Activated CD8-positive, alpha-beta T cell treated with anti-CD3 and anti-CD28 coated beads, Interleukin-2, amount 10 ng/mL, durations not matched to agents 7 days and 5 days (primary cell): ENCODE measurements around the gene CDK17. TPM values are rescaled to one million over a fixed set of nuclear protein-coding genes. Genes with fewer than 3 reads are reported as not detected.
"Not testable (repeated sequence)": the region's sequence is repeated elsewhere in the genome, so short reads cannot be mapped to it uniquely, and the experiment has no call there.

Experiments
- ATAC-seq: fragments of 150-1000 bp; cut with Tn5 transposase; one replicate; pipeline ENCODE4 v1.10.0; 2021; ENCODE audit warnings: moderate library complexity
- CTCF ChIA-PET: fragments of 350-600 bp; sonication (Branson Sonifier 250); formaldehyde crosslinking; loops from one replicate; lab custom pipeline; 2021; ENCODE audit warnings: antibody characterized with exemption; lab: Charles Lee
- POLR2A ChIA-PET: fragments of 350-600 bp; sonication (Branson Sonifier 250); formaldehyde crosslinking; loops from one replicate; lab custom pipeline; 2021; ENCODE audit warnings: antibody characterized with exemption; lab: Charles Lee
- DNase-seq: peaks from one replicate; pipeline ENCODE4 v3.0.0-alpha.2; 2020
- H3K27ac Mint-ChIP-seq: one replicate; pipeline ENCODE4 v1.8.0; 2021; ENCODE audit warnings: mild to moderate bottlenecking, mixed read lengths
- H3K27me3 Mint-ChIP-seq: one replicate; pipeline ENCODE4 v1.8.0; 2021; ENCODE audit warnings: low read depth, mixed read lengths
- H3K36me3 Mint-ChIP-seq: one replicate; pipeline ENCODE4 v1.8.0; 2021; ENCODE audit warnings: low read depth, mixed read lengths
- H3K4me1 Mint-ChIP-seq: one replicate; pipeline ENCODE4 v1.8.0; 2021; ENCODE audit warnings: low read depth, mixed read lengths
- H3K4me3 Mint-ChIP-seq: one replicate; pipeline ENCODE4 v1.8.0; 2021; ENCODE audit warnings: mild to moderate bottlenecking, mixed read lengths
- H3K9me3 Mint-ChIP-seq: one replicate; pipeline ENCODE4 v1.8.0; 2022; ENCODE audit warnings: mixed read lengths; ENCODE audit not compliant: insufficient read depth
- total RNA-seq, 2 experiments: library from RNA; stranded (reverse); gene quantifications; one replicate each; pipeline ENCODE4 v1.2.3, GENCODE V29; 2021

Gene CDK17
- total RNA-seq, 2 experiments from 2014 or later: 38.2 to 39.5 TPM

DNA sequence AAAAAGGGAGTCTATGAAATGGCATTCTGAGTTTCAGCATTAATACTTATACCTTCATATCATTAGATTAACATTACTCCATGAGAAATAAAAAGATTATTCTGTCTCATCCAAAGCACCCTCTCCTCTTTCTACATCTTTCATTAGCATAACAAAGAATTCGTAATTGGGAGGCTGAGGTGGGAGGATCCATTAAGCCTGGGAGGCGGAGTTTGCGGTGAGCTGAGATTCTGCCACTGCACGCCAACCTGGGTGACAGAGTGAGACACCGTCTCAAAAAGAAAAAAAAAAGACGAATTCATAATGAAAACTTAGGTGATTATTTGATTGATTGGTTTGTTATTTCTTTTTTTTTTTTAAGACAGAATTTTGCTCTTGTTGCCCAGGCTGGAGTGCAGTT, 1.8 kb upstream of the CDK17 start:
- ATAC-seq (no peak), DNase-seq (no peak)
- Mint-ChIP-seq H3K27ac (no peak overlapping the region), H3K4me3 (peak overlapping the region; percentile 86), H3K9me3 (no peaks in the 10 kb centered on the region), H3K27me3 (no peaks in the 10 kb centered on the region), H3K36me3 (peaks cover 2% of the 10 kb centered on the region), H3K4me1 (peaks cover 34% of the 10 kb centered on the region)
- CTCF ChIA-PET: interaction anchor here (0.8 to 7.8 kb wide), 17 partner anchors 10 to 330 kb away, joined by 3 to 85 read pairs (median 7); partner anchors contain the start of gene CFAP54
- POLR2A ChIA-PET: interaction anchor here (1.4 kb wide), 1 partner anchor 34 kb away, joined by 3 read pairs; no protein-coding TSS in a partner anchor

DNA sequence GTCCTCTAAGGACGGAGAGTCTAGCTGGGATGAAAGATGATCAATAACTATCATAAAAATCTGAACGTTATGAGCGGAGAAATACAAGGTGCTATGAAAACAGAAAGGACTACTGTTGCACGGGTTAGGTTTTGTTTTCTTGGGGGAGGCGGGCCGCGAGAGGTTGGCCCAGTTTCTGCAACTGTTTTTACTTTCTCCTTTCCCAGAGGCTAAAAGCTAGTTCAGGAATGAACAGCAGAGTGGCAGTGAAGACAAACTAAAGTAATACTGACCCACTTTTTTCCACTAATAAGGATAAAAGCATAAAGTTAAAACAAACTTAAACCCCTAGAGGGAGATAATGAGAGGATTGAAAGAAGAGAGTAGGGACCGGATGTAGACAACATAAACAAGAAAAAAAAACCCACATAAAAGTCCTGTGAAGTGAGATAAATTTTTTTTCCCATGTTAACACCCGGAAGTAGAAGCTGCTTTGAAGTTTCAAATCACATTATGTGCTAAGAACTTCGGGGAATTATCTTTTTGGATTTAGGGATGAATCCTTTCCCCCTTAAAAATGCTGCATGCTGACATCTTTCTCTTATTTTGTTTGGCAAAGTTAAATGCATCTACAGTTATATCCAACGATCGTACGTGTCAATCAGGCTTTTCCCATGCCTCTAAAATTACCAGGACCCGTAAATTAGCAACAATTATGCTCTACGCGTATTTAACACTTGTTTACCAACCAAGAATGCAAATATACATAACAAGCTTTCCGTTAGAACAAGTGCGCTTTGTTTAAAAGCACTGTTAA, 1.0 kb upstream of the CDK17 start:
- Mint-ChIP-seq H3K4me3 (peak overlapping the region; percentile 86), H3K27ac (peak overlapping the region; percentile 96), H3K27me3 (no peaks in the 10 kb centered on the region), H3K36me3 (peaks cover 2% of the 10 kb centered on the region), H3K9me3 (no peaks in the 10 kb centered on the region), H3K4me1 (peaks cover 41% of the 10 kb centered on the region)
- DNase-seq: peak; percentile 59
- POLR2A ChIA-PET: interaction anchor here (0.6 to 3.6 kb wide), 30 partner anchors 10 to 459 kb away, joined by 3 to 50 read pairs (median 8); partner anchors contain the start of genes AMDHD1, CCDC38 and CFAP54
- peak; percentile 18 for ATAC-seq
- CTCF ChIA-PET: interaction anchor here (0.7 to 7.8 kb wide), 49 partner anchors 10 to 458 kb away, joined by 3 to 85 read pairs (median 5); partner anchors contain the start of genes AMDHD1, CCDC38 and CFAP54

DNA sequence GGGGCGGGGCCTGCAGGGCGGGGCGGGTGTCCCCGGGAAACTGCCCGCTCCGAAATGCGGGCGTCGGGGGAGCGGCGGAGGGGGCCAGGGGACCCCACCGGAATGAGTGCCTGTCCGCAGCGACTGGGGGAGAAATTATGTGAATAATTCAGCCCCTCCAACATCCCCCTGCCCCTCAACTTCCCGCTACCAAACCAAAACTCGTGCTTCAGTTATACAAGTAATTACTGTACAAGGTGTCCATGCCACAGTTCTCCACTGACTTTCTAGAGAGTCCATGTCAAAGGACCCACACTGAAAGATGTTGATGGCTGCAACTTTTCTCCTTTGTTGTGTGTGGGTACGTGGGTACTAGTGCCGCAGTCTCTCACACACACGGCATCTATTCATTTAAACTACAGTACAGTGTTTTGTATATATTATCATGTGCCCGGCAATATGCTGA, 414 bp upstream of the CDK17 start:
- POLR2A ChIA-PET: interaction anchor here (0.7 to 3.6 kb wide), 47 partner anchors 9 to 458 kb away, joined by 3 to 50 read pairs (median 6); partner anchors contain the start of genes AMDHD1, CCDC38 and CFAP54
- DNase-seq (no peak), ATAC-seq (peak; percentile 25)
- CTCF ChIA-PET: interaction anchor here (0.8 to 7.8 kb wide), 49 partner anchors 11 to 458 kb away, joined by 3 to 85 read pairs (median 5); partner anchors contain the start of genes AMDHD1, CCDC38, CFAP54 and LTA4H
- H3K9me3 Mint-ChIP-seq: no peaks in the 10 kb centered on the region
- H3K36me3 Mint-ChIP-seq: peaks cover 2% of the 10 kb centered on the region
- peaks cover 48% of the 10 kb centered on the region for H3K4me1 Mint-ChIP-seq
- H3K4me3 Mint-ChIP-seq: peak overlapping the region; percentile 86
- H3K27ac Mint-ChIP-seq: peak overlapping the region; percentile 96
- H3K27me3 Mint-ChIP-seq: no peaks in the 10 kb centered on the region

DNA sequence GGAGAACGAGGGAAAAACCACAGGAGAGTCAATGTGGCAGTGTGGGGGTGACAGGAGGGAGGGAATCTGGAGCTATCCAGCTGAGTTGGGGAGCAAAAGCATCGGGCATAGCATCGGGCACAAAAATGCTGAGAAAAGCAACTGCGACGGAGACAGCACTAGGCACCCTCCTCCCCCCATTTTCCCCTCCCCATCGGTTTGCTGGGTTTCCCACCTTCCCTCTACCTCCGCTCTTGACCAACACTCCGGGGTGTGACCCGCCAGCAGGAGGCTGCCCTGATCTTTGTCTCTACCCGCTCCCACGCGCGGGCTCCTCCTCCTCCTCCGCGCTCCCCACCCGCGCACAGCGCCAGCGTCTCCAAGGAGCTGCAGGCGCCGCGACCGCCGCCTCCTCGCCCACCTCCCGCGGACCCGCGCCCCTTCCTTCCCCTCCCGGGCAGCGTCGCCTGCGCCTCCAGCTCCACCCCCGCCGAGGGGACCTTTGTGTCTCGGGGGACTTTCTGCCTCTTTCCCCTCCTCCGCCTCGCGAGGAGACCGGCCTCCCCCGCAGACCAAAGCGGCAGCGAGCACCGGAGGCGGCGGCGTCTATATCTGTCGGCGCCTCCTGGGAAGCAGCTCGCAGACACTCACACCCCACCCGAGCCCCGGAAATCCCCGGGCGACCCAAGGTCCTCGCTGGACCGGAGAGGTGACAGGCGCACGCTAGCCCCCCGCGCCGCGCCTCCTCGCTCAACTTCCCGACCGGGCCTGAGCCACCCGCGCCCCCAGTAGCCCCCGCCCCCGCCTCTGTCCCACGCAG, 920 bp downstream of the CDK17 start:
- ChIA-PET POLR2A (interaction anchor here (0.7 to 3.6 kb wide), 40 partner anchors 8 to 333 kb away, joined by 3 to 50 read pairs (median 6); partner anchors contain the start of gene CFAP54), CTCF (interaction anchor here (0.7 to 7.8 kb wide), 46 partner anchors 11 to 364 kb away, joined by 3 to 85 read pairs (median 4); partner anchors contain the start of genes CFAP54 and LTA4H)
- Mint-ChIP-seq H3K4me1 (peaks cover 46% of the 10 kb centered on the region), H3K36me3 (peaks cover 6% of the 10 kb centered on the region), H3K9me3 (no peaks in the 10 kb centered on the region), H3K27ac (peak overlapping the region; percentile 86), H3K27me3 (no peaks in the 10 kb centered on the region), H3K4me3 (peak overlapping the region; percentile 86)
- DNase-seq: peak; percentile 72
- ATAC-seq: peak; percentile 47

DNA sequence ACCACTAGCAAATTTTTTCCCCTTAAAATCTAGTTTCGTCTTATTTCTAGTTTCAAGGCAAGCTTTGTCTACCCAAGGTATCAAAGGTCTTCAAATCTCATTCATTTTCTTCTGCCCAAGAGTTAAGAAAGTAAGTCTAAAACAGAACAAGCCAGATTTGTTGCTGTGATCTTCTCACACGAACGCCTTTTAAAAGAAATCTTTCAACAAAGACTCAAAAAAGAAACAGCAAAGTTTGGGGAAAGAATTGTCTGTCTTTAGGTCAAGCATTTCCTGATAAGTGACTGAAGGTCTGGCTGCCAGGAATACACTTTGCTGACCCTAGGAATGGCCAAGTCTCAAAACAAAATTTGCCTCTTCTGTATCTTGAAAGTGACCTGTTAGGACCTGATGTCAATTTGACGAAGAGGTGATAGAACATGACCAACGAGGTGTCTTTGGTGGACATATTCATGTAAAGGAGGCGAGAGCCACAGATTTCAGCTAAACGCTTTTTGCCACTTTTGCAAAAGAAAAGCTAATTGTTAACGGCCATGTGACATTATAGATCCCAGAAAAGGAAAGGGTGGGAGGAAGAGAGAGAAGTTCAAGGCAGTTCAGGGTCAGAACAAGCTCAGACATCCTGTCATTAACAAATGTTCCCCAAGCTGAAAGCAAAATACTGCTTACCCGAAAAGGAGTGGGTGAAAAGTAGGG, 1.7 kb downstream of the CDK17 start:
- ChIA-PET CTCF (interaction anchor here (0.7 to 7.8 kb wide), 23 partner anchors 11 to 340 kb away, joined by 3 to 85 read pairs (median 4); partner anchors contain the start of gene CFAP54), POLR2A (interaction anchor here (1.0 to 3.6 kb wide), 25 partner anchors 10 to 222 kb away, joined by 3 to 50 read pairs (median 6); partner anchors contain the start of gene CFAP54)
- peaks cover 7% of the 10 kb centered on the region for H3K36me3 Mint-ChIP-seq
- ATAC-seq: no peak
- H3K4me1 Mint-ChIP-seq: peaks cover 40% of the 10 kb centered on the region
- H3K27ac Mint-ChIP-seq: peak overlapping the region; percentile 86
- H3K4me3 Mint-ChIP-seq: peak overlapping the region; percentile 86
- no peaks in the 10 kb centered on the region for H3K27me3 Mint-ChIP-seq
- no peak for DNase-seq
- no peaks in the 10 kb centered on the region for H3K9me3 Mint-ChIP-seq

DNA sequence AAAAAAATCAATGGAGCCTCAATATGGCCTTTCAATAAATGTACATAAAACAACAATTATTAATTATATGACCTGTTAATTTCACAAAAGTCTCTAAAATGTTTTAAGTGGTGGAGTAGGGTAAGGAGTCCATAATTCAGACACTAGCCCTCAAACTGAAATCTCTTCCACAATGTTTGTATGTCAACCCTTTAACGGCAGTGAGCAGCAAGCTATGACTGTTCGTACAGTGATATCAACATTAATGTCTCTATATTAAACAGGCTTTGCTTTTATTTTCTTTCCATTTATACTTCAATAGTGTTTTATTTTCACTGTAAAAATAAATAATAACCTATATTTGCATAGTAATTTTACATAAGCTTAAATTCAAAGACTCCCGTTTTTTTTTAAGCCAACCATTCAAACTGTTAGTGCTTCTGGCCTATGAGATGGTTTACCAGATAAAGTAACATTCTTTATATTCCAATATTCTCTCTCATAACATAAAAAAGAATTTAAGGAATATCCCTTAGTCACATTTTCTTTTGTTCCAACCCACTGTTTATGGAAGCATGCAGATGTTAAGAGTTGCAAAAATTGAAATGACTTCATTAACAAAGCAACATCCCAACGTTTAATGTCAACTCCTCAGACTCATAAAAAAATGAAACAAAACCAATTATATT, 2.3 kb downstream of the CDK17 start:
- Mint-ChIP-seq H3K27me3 (no peaks in the 10 kb centered on the region), H3K4me1 (peaks cover 39% of the 10 kb centered on the region), H3K27ac (peak overlapping the region; percentile 86), H3K4me3 (peak overlapping the region; percentile 86), H3K36me3 (peaks cover 7% of the 10 kb centered on the region), H3K9me3 (no peaks in the 10 kb centered on the region)
- no peak for ATAC-seq
- ChIA-PET POLR2A (interaction anchor here (0.6 to 3.6 kb wide), 6 partner anchors 11 to 257 kb away, joined by 3 to 50 read pairs (median 5); no protein-coding TSS in a partner anchor), CTCF (interaction anchor here (0.9 to 7.8 kb wide), 13 partner anchors 10 to 332 kb away, joined by 3 to 85 read pairs (median 5); no protein-coding TSS in a partner anchor)
- no peak for DNase-seq

DNA sequence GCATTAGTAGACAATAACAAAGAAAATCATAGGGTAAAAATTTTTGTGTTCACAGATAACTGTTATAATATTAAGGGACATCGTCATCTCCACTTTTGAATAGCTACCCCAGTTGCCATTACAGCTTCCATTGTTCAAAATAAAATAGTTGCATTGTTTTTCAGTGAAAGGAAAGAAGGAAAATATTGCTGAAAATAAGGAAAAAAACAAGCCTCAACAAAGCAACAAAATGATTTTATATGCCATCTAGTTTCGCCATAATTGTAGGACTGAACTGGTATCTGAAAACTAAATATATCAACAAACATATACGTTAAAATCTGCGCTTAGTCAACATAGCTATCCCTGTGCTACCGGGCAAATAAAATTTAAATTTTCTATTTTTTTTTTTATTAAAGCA, 3.3 kb downstream of the CDK17 start:
- Mint-ChIP-seq H3K36me3 (peaks cover 7% of the 10 kb centered on the region), H3K4me1 (peaks cover 36% of the 10 kb centered on the region)
- POLR2A ChIA-PET: interaction anchor here (0.7 kb wide), 1 partner anchor 64 kb away, joined by 3 read pairs; no protein-coding TSS in a partner anchor

DNA sequence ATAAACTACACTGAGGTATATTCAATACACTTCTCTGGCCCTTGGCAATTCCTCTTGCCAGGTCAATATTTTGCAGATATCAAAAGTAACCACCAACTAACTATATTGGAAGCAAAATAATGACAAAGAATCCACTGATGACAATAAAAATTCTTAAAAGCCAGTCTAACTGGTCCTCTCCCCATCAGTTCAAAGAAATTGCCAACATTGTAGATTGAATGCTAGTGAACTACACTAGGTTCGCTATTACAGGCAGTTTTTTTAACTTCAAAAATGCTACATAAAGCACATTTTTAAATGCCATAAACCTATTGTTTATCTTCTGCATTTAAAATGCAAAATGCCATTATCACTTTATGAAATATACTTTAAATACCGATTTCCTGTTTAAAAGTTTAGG, 4.0 kb downstream of the CDK17 start:
- H3K27ac Mint-ChIP-seq: no peak overlapping the region
- no peaks in the 10 kb centered on the region for H3K27me3 Mint-ChIP-seq
- peaks cover 32% of the 10 kb centered on the region for H3K4me1 Mint-ChIP-seq
- no peak overlapping the region for H3K4me3 Mint-ChIP-seq
- no peaks in the 10 kb centered on the region for H3K9me3 Mint-ChIP-seq
- DNase-seq: no peak
- no peak for ATAC-seq
- H3K36me3 Mint-ChIP-seq: peaks cover 10% of the 10 kb centered on the region
- ChIA-PET POLR2A (no interaction called here), CTCF (no interaction called here)

More for the DNA sequence above, 3.3 kb downstream of the CDK17 start:
- CTCF ChIA-PET: interaction anchor here (1.3 to 5.3 kb wide), 4 partner anchors 9 to 182 kb away, joined by 3 to 41 read pairs (median 28); no protein-coding TSS in a partner anchor
- Mint-ChIP-seq H3K4me3 (peak overlapping the region; percentile 16), H3K27me3 (no peaks in the 10 kb centered on the region), H3K9me3 (no peaks in the 10 kb centered on the region), H3K27ac (no peak overlapping the region)
- no peak for ATAC-seq
- DNase-seq: no peak

DNA sequence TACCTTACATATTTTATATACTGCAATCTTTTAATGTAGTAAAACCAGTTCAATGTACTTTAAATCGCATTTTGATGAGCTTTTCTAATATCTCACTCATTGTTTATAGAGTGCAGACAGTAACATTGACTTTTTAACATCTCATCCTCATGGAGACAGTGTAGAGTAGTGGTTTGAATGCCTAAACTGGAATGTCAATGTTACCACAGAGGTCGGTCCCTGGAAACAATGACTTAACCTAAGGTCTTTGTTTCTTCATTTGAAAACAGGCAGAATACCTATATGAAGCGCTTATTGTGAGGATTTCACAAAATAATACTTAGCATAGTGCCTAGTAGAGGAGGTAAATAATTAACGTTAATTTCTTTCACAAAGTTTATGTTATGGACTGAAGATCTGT, 5.0 kb downstream of the CDK17 start:
- CTCF ChIA-PET: interaction anchor here (0.8 kb wide), 1 partner anchor 9 kb away, joined by 3 read pairs; no protein-coding TSS in a partner anchor
- Mint-ChIP-seq H3K36me3 (peaks cover 12% of the 10 kb centered on the region), H3K9me3 (no peaks in the 10 kb centered on the region), H3K4me3 (no peak overlapping the region), H3K27me3 (no peaks in the 10 kb centered on the region), H3K27ac (no peak overlapping the region), H3K4me1 (peaks cover 32% of the 10 kb centered on the region)
- ATAC-seq (no peak), DNase-seq (no peak)
- POLR2A ChIA-PET: no interaction called here

DNA sequence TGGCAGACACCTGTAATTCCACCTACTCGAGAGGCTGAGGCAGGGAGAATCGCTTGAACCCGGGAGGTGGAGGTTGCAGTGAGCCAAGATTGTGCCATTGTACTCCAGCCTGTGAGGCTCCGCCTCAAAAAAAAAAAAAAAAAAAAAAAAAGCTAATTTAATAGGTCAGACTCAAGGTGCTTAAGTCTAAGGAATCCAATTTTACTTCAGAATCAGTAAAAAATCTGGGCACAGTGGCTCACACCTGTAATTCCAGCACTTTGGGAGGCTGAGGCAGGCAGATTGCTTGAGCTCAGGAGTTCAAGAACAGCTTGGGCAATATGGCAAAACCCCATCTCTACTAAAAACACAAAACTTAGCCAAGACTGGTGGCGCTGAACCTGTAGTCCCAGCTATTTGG, 7.0 kb downstream of the CDK17 start:
- Mint-ChIP-seq H3K4me1 (peaks cover 38% of the 10 kb centered on the region), H3K36me3 (peaks cover 20% of the 10 kb centered on the region)
- H3K27ac Mint-ChIP-seq, H3K4me3 Mint-ChIP-seq, DNase-seq, H3K27me3 Mint-ChIP-seq, H3K9me3 Mint-ChIP-seq, ATAC-seq: not testable (repeated sequence)
- ChIA-PET CTCF (interaction anchor here (1.0 kb wide), 1 partner anchor 12 kb away, joined by 3 read pairs; no protein-coding TSS in a partner anchor), POLR2A (interaction anchor here (0.6 kb wide), 2 partner anchors 61 to 183 kb away, joined by 3 read pairs; no protein-coding TSS in a partner anchor)
